IMR-90 (cell line): ENCODE data around the gene DHX57.

ENCODE experiments used
- BHLHE40 ChIP-seq: fragments of 150-350 bp; IDR thresholded peaks from 2 replicates; pipeline ENCODE4 v1.6.1; 2016; ENCODE audit warnings: mild to moderate bottlenecking, low read depth, low read length
- CEBPB ChIP-seq: IDR thresholded peaks from 2 replicates; pipeline ENCODE4 v1.6.1; 2012; ENCODE audit warnings: low read depth, low read length, improper control_type of control experiment
- CHD1 ChIP-seq: IDR thresholded peaks from 2 replicates; pipeline ENCODE4 v1.6.1; 2012; ENCODE audit warnings: low read depth, low read length, improper control_type of control experiment
- ELK1 ChIP-seq: fragments of 150-350 bp; IDR thresholded peaks from 2 replicates; pipeline ENCODE4 v1.6.1; 2016; ENCODE audit warnings: low read depth, mild to moderate bottlenecking, low read length, moderate library complexity, borderline replicate concordance
- MAFK ChIP-seq: IDR thresholded peaks from 2 replicates; pipeline ENCODE4 v1.6.1; 2012; ENCODE audit warnings: low read depth, low read length, improper control_type of control experiment
- MXI1 ChIP-seq: IDR thresholded peaks from 2 replicates; pipeline ENCODE4 v1.6.1; 2012; ENCODE audit warnings: low read depth, mild to moderate bottlenecking, low read length, moderate library complexity, borderline replicate concordance
- NFE2L2 ChIP-seq: fragments of 150-350 bp; IDR thresholded peaks from 2 replicates; pipeline ENCODE4 v1.6.1; 2016; ENCODE audit warnings: low read depth, mild to moderate bottlenecking, low read length
- POLR2A ChIP-seq: IDR thresholded peaks from 2 replicates; pipeline ENCODE4 v1.6.1; 2012; ENCODE audit warnings: mild to moderate bottlenecking, low read depth, low read length
- RAD21 ChIP-seq: IDR thresholded peaks from 2 replicates; pipeline ENCODE4 v1.6.1; 2012; ENCODE audit warnings: low read length, improper control_type of control experiment
- RFX5 ChIP-seq: IDR thresholded peaks from 2 replicates; pipeline ENCODE4 v1.8.0; 2012; ENCODE audit warnings: low read depth, mild to moderate bottlenecking, low read length, moderate library complexity
- SMC3 ChIP-seq: fragments of 150-350 bp; IDR thresholded peaks from 2 replicates; pipeline ENCODE4 v1.6.1; 2016; ENCODE audit warnings: low read depth, mild to moderate bottlenecking, antibody characterized with exemption, low read length, moderate library complexity
- TF ChIP-seq, protein P1 (sequence below): conservative IDR thresholded peaks from 2 replicates; pipeline ENCODE4 v1.5.1; 2012; ENCODE audit warnings: mild to moderate bottlenecking, low read depth, low read length, improper control_type of control experiment
- TF ChIP-seq, protein P2 (sequence below): fragments of 150-350 bp; IDR thresholded peaks from 2 replicates; pipeline ENCODE4 v1.6.1; 2017; ENCODE audit warnings: mild to moderate bottlenecking, antibody characterized with exemption, low read length, low read depth

GRCh38 chr2:38836791-38837190, 38.9 kb downstream of the DHX57 start:
- TF ChIP-seq, protein P1, sequence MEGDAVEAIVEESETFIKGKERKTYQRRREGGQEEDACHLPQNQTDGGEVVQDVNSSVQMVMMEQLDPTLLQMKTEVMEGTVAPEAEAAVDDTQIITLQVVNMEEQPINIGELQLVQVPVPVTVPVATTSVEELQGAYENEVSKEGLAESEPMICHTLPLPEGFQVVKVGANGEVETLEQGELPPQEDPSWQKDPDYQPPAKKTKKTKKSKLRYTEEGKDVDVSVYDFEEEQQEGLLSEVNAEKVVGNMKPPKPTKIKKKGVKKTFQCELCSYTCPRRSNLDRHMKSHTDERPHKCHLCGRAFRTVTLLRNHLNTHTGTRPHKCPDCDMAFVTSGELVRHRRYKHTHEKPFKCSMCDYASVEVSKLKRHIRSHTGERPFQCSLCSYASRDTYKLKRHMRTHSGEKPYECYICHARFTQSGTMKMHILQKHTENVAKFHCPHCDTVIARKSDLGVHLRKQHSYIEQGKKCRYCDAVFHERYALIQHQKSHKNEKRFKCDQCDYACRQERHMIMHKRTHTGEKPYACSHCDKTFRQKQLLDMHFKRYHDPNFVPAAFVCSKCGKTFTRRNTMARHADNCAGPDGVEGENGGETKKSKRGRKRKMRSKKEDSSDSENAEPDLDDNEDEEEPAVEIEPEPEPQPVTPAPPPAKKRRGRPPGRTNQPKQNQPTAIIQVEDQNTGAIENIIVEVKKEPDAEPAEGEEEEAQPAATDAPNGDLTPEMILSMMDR, result no peak
- TF ChIP-seq RAD21, result no peak
- TF ChIP-seq RFX5, result no peak
- TF ChIP-seq ELK1, result no peak
- TF ChIP-seq CHD1, result no peak
- TF ChIP-seq POLR2A, result no peak
- TF ChIP-seq MAFK, result no peak
- TF ChIP-seq CEBPB, result no peak
- no peak for TF ChIP-seq BHLHE40
- no peak for TF ChIP-seq NFE2L2
- no peak for TF ChIP-seq MXI1
- TF ChIP-seq, protein P2, sequence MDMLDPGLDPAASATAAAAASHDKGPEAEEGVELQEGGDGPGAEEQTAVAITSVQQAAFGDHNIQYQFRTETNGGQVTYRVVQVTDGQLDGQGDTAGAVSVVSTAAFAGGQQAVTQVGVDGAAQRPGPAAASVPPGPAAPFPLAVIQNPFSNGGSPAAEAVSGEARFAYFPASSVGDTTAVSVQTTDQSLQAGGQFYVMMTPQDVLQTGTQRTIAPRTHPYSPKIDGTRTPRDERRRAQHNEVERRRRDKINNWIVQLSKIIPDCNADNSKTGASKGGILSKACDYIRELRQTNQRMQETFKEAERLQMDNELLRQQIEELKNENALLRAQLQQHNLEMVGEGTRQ, result no peak
- no peak for TF ChIP-seq SMC3
